Stomach (tissue), 9 donors: ENCODE results near the gene RPL28. TPM values are rescaled to one million over a fixed set of nuclear protein-coding genes. Genes with fewer than 3 reads are reported as not detected.

Experiments
- DNase-seq, 2 donors: peaks; one replicate each; pipeline versions ENCODE4 v3.0.0 to v3.0.0-alpha.2; 2013 to 2019
- H3K27ac ChIP-seq, 5 donors: fragments of 200-600 bp in 4 of 5; sonication (generic) in 4 of 5; one replicate each; pipeline ENCODE4 v1.5.1; 2013 to 2019; ENCODE audit warnings: mild to moderate bottlenecking in 1 of 5, moderate library complexity in 1 of 5
- H3K27me3 ChIP-seq, 3 donors: fragments of 200-600 bp; sonication (generic); one replicate each; pipeline ENCODE4 v1.5.1; 2017 to 2019; ENCODE audit warnings: mixed run types in 1 of 3
- H3K36me3 ChIP-seq, 4 donors: fragments of 200-600 bp; sonication (generic); 1 replicate in 3 of 4; 2 replicates in 1 of 4; pipeline ENCODE4 v1.5.1; 2016 to 2019
- H3K4me1 ChIP-seq, 4 donors: fragments of 200-600 bp; sonication (generic); one replicate each; pipeline ENCODE4 v1.5.1; 2016 to 2019
- H3K4me3 ChIP-seq, 4 donors: fragments of 200-600 bp; sonication (generic) in 3 of 4; one replicate each; pipeline ENCODE4 v1.5.1; 2016 to 2019; ENCODE audit warnings: mild to moderate bottlenecking in 1 of 4
- H3K9me3 ChIP-seq, 4 donors: fragments of 200-600 bp; sonication (generic); one replicate each; pipeline ENCODE4 v1.5.1; 2016 to 2019
- CTCF ChIP-seq, 7 experiments: fragments of 450-650 bp in 4 of 7; fragments of 200-600 bp in 3 of 7; sonication (generic) in 3 of 7; IDR thresholded peaks; one replicate each; pipeline ENCODE4 v1.5.1; 2016 to 2019; ENCODE audit warnings: antibody characterized with exemption in 7 of 7, control low read depth in 2 of 7, mild to moderate bottlenecking in 1 of 7
- EP300 ChIP-seq: sonication (generic); formaldehyde crosslinking; IDR thresholded peaks from one replicate; pipeline ENCODE4 v1.6.1; 2017; ENCODE audit warnings: antibody characterized with exemption
- POLR2A ChIP-seq, 4 donors: fragments of 450-650 bp; IDR thresholded peaks; one replicate each; pipeline ENCODE4 v1.6.1; 2016; ENCODE audit warnings: antibody characterized with exemption in 4 of 4, control low read depth in 2 of 4, mild to moderate bottlenecking in 1 of 4, moderate library complexity in 1 of 4
- POLR2AphosphoS5 ChIP-seq, 3 donors: sonication (generic); formaldehyde crosslinking; IDR thresholded peaks; one replicate each; pipeline ENCODE4 v1.6.1; 2016; ENCODE audit warnings: antibody characterized with exemption in 3 of 3
- WGBS, 5 donors: extraction: QIAGEN DNeasy Blood & Tissue Kit in 3 of 5; methylation state at CpG; one replicate each; pipeline versions ENCODE4 v1.1.5 to v1.1.7; 2013 to 2018; 5-methylcytosine and 5-hydroxymethylcytosine counted together
- intact Hi-C: fragments of 100-400 bp; cut with DNase I; formaldehyde crosslinking; loops from one replicate; pipeline ENCODE4 v1.15.1; 2023; ENCODE audit warnings: low total_unique reads
- polyA plus RNA-seq, 3 donors: library from polyadenylated mRNA; stranded (reverse); fragments of 200-250 nt; gene quantifications; one replicate each; pipeline ENCODE4 v1.2.3, GENCODE V29; 2013
- total RNA-seq, 5 donors: library from RNA; depleted of rRNA; stranded (reverse); fragments of >200 nt; gene quantifications; one replicate each; pipeline versions ENCODE4 v1.1.0 to v1.2.3, GENCODE V29; 2014 to 2016
- donor health status: healthy with polysubstance abuse.
- donor health status: Bipolar disorder and iron deficiency.
- donor health status: healthy.

Gene RPL28
- total and polyA plus RNA-seq, 8 donors, result 47.5 to 2,388 (median 624) TPM

- no peak for DNase-seq
- Histone ChIP-seq H3K27me3 (peaks cover 0 to 2% (median 0%) of the 10 kb centered on the region in 3 donors), H3K36me3 (peaks cover 16 to 54% (median 42%) of the 10 kb centered on the region in 4 donors), H3K9me3 (no peaks in the 10 kb centered on the region), H3K4me3 (no peak overlapping the region), H3K4me1 (peaks cover 17 to 37% (median 34%) of the 10 kb centered on the region in 4 donors), H3K27ac (no peak overlapping the region)
- no peak for TF ChIP-seq POLR2A (IDR thresholded peaks at IDR 0.05)
- TF ChIP-seq EP300, result no peak
- TF ChIP-seq POLR2AphosphoS5 (IDR thresholded peaks at IDR 0.05), result no peak
- TF ChIP-seq CTCF (IDR thresholded peaks at IDR 0.05), result no peak
- intact Hi-C loops, result no loop called here
- WGBS, 5 donors, result 74 to 84% (median 76%) methylated on average over 9 of the region's 9 CpGs
Measured at GRCh38 chr19:55344444-55344843, 41.3 kb upstream of the RPL28 start.

GRCh38 chr19:55345101-55345817, 40.5 kb upstream of the RPL28 start:
- H3K27ac ChIP-seq, result no peak overlapping the region
- H3K27me3 ChIP-seq, result peaks cover 0 to 9% (median 0%) of the 10 kb centered on the region in 3 donors
- TF ChIP-seq POLR2A (IDR thresholded peaks at IDR 0.05) (no peak), POLR2AphosphoS5 (IDR thresholded peaks at IDR 0.05) (no peak), CTCF (IDR thresholded peaks at IDR 0.05) (no peak), EP300 (no peak)
- 82 to 87% (median 86%) methylated on average over 22 of the region's 22 CpGs for WGBS, 5 donors
- H3K4me3 ChIP-seq, result no peak overlapping the region
- DNase-seq, result no peak
- peaks cover 16 to 54% (median 42%) of the 10 kb centered on the region in 4 donors for H3K36me3 ChIP-seq
- H3K9me3 ChIP-seq, result no peaks in the 10 kb centered on the region
- intact Hi-C loops, result no loop called here
- H3K4me1 ChIP-seq, result peaks cover 15 to 33% (median 28%) of the 10 kb centered on the region in 4 donors

- intact Hi-C loops, result no loop called here
- H3K27me3 ChIP-seq, result peaks cover 0 to 17% (median 0%) of the 10 kb centered on the region in 3 donors
- 76 to 83% (median 82%) methylated on average over 42 to 43 of the region's 43 CpGs for WGBS, 5 donors
- no peaks in the 10 kb centered on the region for H3K9me3 ChIP-seq
- H3K27ac ChIP-seq, result no peak overlapping the region
- DNase-seq, result peak; percentile 51 to 83
- H3K4me1 ChIP-seq, result peaks cover 6 to 25% (median 20%) of the 10 kb centered on the region in 4 donors
- H3K36me3 ChIP-seq, result peaks cover 16 to 54% (median 42%) of the 10 kb centered on the region in 4 donors
- TF ChIP-seq POLR2AphosphoS5 (IDR thresholded peaks at IDR 0.05) (no peak), POLR2A (IDR thresholded peaks at IDR 0.05) (no peak), EP300 (no peak), CTCF (IDR thresholded peaks at IDR 0.05) (no peak)
- H3K4me3 ChIP-seq, result no peak overlapping the region
Measured at GRCh38 chr19:55345818-55346724, 39.7 kb upstream of the RPL28 start.

GRCh38 chr19:55346725-55347441, 38.8 kb upstream of the RPL28 start:
- Histone ChIP-seq H3K4me1 (peaks cover 0 to 16% (median 12%) of the 10 kb centered on the region in 4 donors), H3K27ac (no peak overlapping the region), H3K4me3 (no peak overlapping the region), H3K36me3 (peaks cover 16 to 52% (median 40%) of the 10 kb centered on the region in 4 donors), H3K9me3 (no peaks in the 10 kb centered on the region), H3K27me3 (peaks cover 3 to 25% (median 4%) of the 10 kb centered on the region in 3 donors)
- TF ChIP-seq POLR2A (IDR thresholded peaks at IDR 0.05), result no peak
- TF ChIP-seq CTCF (IDR thresholded peaks at IDR 0.05), result no peak
- no peak for TF ChIP-seq POLR2AphosphoS5 (IDR thresholded peaks at IDR 0.05)
- TF ChIP-seq EP300, result no peak
- 88 to 93% (median 90%) methylated on average over 31 to 41 of the region's 41 CpGs for WGBS, 5 donors
- DNase-seq, result no peak
- intact Hi-C loops, result no loop called here
